Neural progenitor cell (in vitro differentiated cells): ENCODE data around the gene TMEM106C. TPM values are rescaled to one million over a fixed set of nuclear protein-coding genes. Genes with fewer than 3 reads are reported as not detected.

Source experiments
- DNase-seq: peaks from one replicate; pipeline ENCODE4 v3.0.0-alpha.2; 2016; ENCODE audit warnings: low spot score
- H2AFZ ChIP-seq: fragments of 200-600 bp; sonication (generic); replicated peaks from 2 replicates; pipeline ENCODE4 v1.6.1; 2016; ENCODE audit warnings: antibody characterized with exemption
- H3F3A ChIP-seq: fragments of 200-600 bp; sonication (generic); 2 replicates; pipeline ENCODE4 v1.6.1; 2016; ENCODE audit warnings: antibody characterized with exemption, low read depth
- H3K27ac ChIP-seq: fragments of 200-600 bp; sonication (generic); 2 replicates; pipeline ENCODE4 v1.5.1; 2016; ENCODE audit warnings: mild to moderate bottlenecking
- H3K27me3 ChIP-seq: fragments of 200-600 bp; sonication (generic); 2 replicates; pipeline ENCODE4 v1.6.1; 2016; ENCODE audit warnings: mild to moderate bottlenecking, moderate library complexity
- H3K36me3 ChIP-seq: fragments of 200-600 bp; sonication (generic); 2 replicates; pipeline ENCODE4 v1.5.1; 2016
- H3K4me1 ChIP-seq: fragments of 200-600 bp; sonication (generic); 2 replicates; pipeline ENCODE4 v1.6.1; 2016; ENCODE audit warnings: mixed run types
- H3K4me2 ChIP-seq: fragments of 200-600 bp; sonication (generic); 2 replicates; pipeline ENCODE4 v1.6.1; 2016
- H3K4me3 ChIP-seq: fragments of 200-600 bp; sonication (generic); 2 replicates; pipeline ENCODE4 v1.5.1; 2016
- H3K79me2 ChIP-seq: fragments of 200-600 bp; sonication (generic); 2 replicates; pipeline ENCODE4 v1.6.1; 2016; ENCODE audit warnings: low read depth
- H3K9ac ChIP-seq: fragments of 200-600 bp; sonication (generic); 2 replicates; pipeline ENCODE4 v1.6.1; 2016
- H3K9me3 ChIP-seq: fragments of 200-600 bp; sonication (generic); 2 replicates; pipeline ENCODE4 v1.5.1; 2016; ENCODE audit warnings: low read depth
- H4K20me1 ChIP-seq: fragments of 200-600 bp; sonication (generic); 2 replicates; pipeline ENCODE4 v1.6.1; 2016; ENCODE audit warnings: low read depth
- H3K27ac Mint-ChIP-seq: 3 replicates; pipeline ENCODE4 v1.8.0; 2021; ENCODE audit warnings: mixed read lengths
- H3K27me3 Mint-ChIP-seq: 2 replicates; pipeline ENCODE4 v1.8.0; 2022; ENCODE audit warnings: low read depth, mild to moderate bottlenecking, inconsistent platforms, moderate library complexity, mixed read lengths; ENCODE audit not compliant: insufficient read depth
- H3K36me3 Mint-ChIP-seq: 3 replicates; pipeline ENCODE4 v1.8.0; 2021; ENCODE audit warnings: mixed read lengths
- H3K4me1 Mint-ChIP-seq: 3 replicates; pipeline ENCODE4 v1.8.0; 2021; ENCODE audit warnings: mixed read lengths
- H3K4me3 Mint-ChIP-seq: 3 replicates; pipeline ENCODE4 v1.8.0; 2021; ENCODE audit warnings: mild to moderate bottlenecking, moderate library complexity, mixed read lengths
- H3K9me3 Mint-ChIP-seq: 3 replicates; pipeline ENCODE4 v1.8.0; 2020; ENCODE audit warnings: mixed read lengths
- EZH2 ChIP-seq: fragments of 200-600 bp; sonication (generic); IDR thresholded peaks from 2 replicates; pipeline ENCODE4 v1.6.1; 2017; ENCODE audit warnings: antibody characterized with exemption, mild to moderate bottlenecking, moderate library complexity
- EZH2phosphoT487 ChIP-seq: fragments of 200-600 bp; sonication (generic); IDR thresholded peaks from 2 replicates; pipeline ENCODE4 v1.6.1; 2017; ENCODE audit warnings: antibody characterized with exemption
- total RNA-seq: library from RNA; depleted of rRNA; stranded (reverse); fragments of >200 nt; gene quantifications from 2 replicates; pipeline ENCODE4 v1.2.3, GENCODE V29; 2015; ENCODE audit warnings: low replicate concordance
- TF ChIP-seq, protein P1 (sequence below): fragments of 200-600 bp; sonication (generic); IDR thresholded peaks from 2 replicates; pipeline ENCODE4 v1.5.1; 2017; ENCODE audit warnings: antibody characterized with exemption, mild to moderate bottlenecking

TMEM106C gene
- total RNA-seq, 1 donor from 2014 or later, result 87.5 TPM

GRCh38 chr12:48007206-48007605 is 43.8 kb downstream of the TMEM106C start:
- peaks cover 17% of the 10 kb centered on the region for H3K27me3 Mint-ChIP-seq
- peaks cover 31% of the 10 kb centered on the region for H3K4me1 Mint-ChIP-seq
- peaks cover 100% of the 10 kb centered on the region for H3K27me3 ChIP-seq
- no peak overlapping the region for H2AFZ ChIP-seq
- H3K79me2 ChIP-seq, result peaks cover 13% of the 10 kb centered on the region
- H3K4me3 ChIP-seq, result no peak overlapping the region
- H3K4me3 Mint-ChIP-seq, result no peak overlapping the region
- H3K36me3 Mint-ChIP-seq, result no peaks in the 10 kb centered on the region
- H3K36me3 ChIP-seq, result no peaks in the 10 kb centered on the region
- peaks cover 10% of the 10 kb centered on the region for H4K20me1 ChIP-seq
- H3K4me2 ChIP-seq, result no peak overlapping the region
- peaks cover 16% of the 10 kb centered on the region for H3K4me1 ChIP-seq
- no peak overlapping the region for H3K27ac ChIP-seq
- H3F3A ChIP-seq, result peaks cover 37% of the 10 kb centered on the region
- no peak overlapping the region for H3K9ac ChIP-seq
- TF ChIP-seq EZH2phosphoT487 (no peak), EZH2 (no peak)
- TF ChIP-seq, protein P1, sequence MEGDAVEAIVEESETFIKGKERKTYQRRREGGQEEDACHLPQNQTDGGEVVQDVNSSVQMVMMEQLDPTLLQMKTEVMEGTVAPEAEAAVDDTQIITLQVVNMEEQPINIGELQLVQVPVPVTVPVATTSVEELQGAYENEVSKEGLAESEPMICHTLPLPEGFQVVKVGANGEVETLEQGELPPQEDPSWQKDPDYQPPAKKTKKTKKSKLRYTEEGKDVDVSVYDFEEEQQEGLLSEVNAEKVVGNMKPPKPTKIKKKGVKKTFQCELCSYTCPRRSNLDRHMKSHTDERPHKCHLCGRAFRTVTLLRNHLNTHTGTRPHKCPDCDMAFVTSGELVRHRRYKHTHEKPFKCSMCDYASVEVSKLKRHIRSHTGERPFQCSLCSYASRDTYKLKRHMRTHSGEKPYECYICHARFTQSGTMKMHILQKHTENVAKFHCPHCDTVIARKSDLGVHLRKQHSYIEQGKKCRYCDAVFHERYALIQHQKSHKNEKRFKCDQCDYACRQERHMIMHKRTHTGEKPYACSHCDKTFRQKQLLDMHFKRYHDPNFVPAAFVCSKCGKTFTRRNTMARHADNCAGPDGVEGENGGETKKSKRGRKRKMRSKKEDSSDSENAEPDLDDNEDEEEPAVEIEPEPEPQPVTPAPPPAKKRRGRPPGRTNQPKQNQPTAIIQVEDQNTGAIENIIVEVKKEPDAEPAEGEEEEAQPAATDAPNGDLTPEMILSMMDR, result no peak
- no peaks in the 10 kb centered on the region for H3K9me3 Mint-ChIP-seq
- H3K27ac Mint-ChIP-seq, result no peak overlapping the region
- no peaks in the 10 kb centered on the region for H3K9me3 ChIP-seq
- DNase-seq, result no peak

DNA sequence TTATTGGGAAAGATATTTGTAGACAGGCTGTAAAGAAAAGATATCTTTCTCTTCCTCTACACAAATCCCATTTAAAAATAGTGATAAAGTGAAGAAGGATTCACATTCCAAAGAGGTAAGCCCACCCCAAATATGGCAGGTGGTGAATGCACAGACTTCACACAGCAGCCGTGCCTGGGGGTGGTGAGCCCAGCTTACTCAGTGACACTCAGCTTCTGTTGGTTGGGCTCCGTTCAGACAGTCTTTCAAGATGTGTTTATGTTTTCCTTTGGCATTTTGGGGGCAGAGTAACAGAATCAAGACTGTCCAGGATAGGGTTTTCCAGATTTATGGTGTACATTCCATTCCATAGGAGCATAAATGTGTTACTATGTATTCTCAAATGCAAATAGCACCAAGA is 45.0 kb downstream of the TMEM106C start:
- DNase-seq, result no peak
- peaks cover 11% of the 10 kb centered on the region for H3K4me1 ChIP-seq
- peaks cover 22% of the 10 kb centered on the region for H3K4me1 Mint-ChIP-seq

DNA sequence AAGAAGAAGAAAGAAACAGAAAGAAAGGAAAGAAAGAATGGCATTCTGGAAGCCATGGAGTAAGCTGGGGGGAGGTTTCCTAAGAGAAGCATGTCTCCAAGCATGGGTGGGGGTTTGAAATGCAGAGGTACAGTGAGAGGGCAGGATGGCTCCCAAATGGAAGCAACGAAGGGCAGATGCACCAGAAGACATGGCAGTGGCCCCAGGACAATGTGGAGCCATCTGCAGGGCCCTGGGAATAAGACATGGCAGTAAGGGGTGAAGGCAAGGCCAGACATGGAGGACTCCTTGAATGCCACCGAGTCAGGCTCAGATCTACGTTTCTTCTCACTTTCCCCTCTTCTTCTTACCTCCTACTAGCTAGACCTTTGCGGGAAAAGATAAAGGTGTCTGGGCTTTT is 45.6 kb downstream of the TMEM106C start:
- no peak for DNase-seq
- Histone ChIP-seq H3K36me3 (no peaks in the 10 kb centered on the region), H3K4me3 (no peak overlapping the region), H3K9me3 (no peaks in the 10 kb centered on the region), H3F3A (peaks cover 19% of the 10 kb centered on the region), H3K27ac (no peak overlapping the region), H3K27me3 (peaks cover 100% of the 10 kb centered on the region), H3K79me2 (no peaks in the 10 kb centered on the region), H3K4me2 (no peak overlapping the region), H4K20me1 (no peaks in the 10 kb centered on the region), H3K9ac (no peak overlapping the region), H3K4me1 (peaks cover 11% of the 10 kb centered on the region), H2AFZ (no peak overlapping the region)
- peaks cover 17% of the 10 kb centered on the region for H3K27me3 Mint-ChIP-seq
- no peak overlapping the region for H3K4me3 Mint-ChIP-seq
- H3K9me3 Mint-ChIP-seq, result no peaks in the 10 kb centered on the region
- TF ChIP-seq, protein P1, result no peak
- TF ChIP-seq EZH2 (no peak), EZH2phosphoT487 (no peak)
- H3K27ac Mint-ChIP-seq, result no peak overlapping the region
- no peaks in the 10 kb centered on the region for H3K36me3 Mint-ChIP-seq
- H3K4me1 Mint-ChIP-seq, result peaks cover 19% of the 10 kb centered on the region

More for the DNA sequence above, 45.0 kb downstream of the TMEM106C start:
- no peaks in the 10 kb centered on the region for H3K36me3 ChIP-seq
- peaks cover 100% of the 10 kb centered on the region for H3K27me3 ChIP-seq
- no peak overlapping the region for H3K4me3 ChIP-seq
- no peaks in the 10 kb centered on the region for H4K20me1 ChIP-seq
- H3K4me3 Mint-ChIP-seq, result no peak overlapping the region
- no peaks in the 10 kb centered on the region for H3K9me3 ChIP-seq
- no peak overlapping the region for H3K27ac ChIP-seq
- peaks cover 6% of the 10 kb centered on the region for H3K79me2 ChIP-seq
- H3K9me3 Mint-ChIP-seq, result no peaks in the 10 kb centered on the region
- H3K9ac ChIP-seq, result no peak overlapping the region
- H3K36me3 Mint-ChIP-seq, result no peaks in the 10 kb centered on the region
- H3K27ac Mint-ChIP-seq, result no peak overlapping the region
- H3F3A ChIP-seq, result peaks cover 25% of the 10 kb centered on the region
- H3K27me3 Mint-ChIP-seq, result peaks cover 17% of the 10 kb centered on the region
- no peak overlapping the region for H2AFZ ChIP-seq
- H3K4me2 ChIP-seq, result no peak overlapping the region
- TF ChIP-seq EZH2phosphoT487 (no peak), EZH2 (no peak)
- TF ChIP-seq, protein P1, result no peak
